ENCODE data around the gene DCANP1.

Gene DCANP1

DNA sequence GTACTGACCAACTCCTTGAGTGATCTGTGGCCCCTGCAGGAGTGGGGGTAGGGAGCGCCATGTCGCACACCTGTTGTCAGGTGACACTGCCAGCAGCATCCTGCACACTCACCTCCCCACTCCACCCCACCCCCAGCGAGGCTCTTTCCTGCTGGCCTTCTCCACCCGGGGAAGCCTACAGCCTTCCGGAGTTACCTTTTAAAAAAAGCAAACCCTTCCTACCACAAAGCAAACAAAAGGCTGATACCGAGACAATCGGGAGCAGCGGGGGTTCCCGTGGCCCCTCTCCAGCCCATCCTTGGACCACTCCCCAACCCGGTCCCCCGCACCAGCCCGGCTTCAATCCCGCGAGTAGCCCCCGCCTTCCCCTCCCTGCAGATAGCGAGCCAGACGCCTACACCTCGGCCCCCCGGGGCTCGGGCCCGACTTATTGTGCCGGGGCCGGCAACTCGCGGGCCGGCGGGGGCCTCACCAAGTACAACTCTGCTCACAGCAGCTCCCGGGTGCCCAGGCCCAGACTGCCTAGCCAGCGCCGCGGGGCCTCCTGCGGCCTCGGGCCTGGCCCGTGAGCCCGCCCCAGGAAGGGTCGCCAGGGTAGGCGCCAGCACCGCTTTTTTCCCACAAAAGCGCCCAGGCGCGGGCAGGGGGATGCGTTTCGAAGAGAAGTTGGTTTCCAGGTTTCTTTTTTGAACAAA is 48.8 kb downstream of the DCANP1 start:
- Histone ChIP-seq H3K4me3 (ENCODE audit: low read length, poor library complexity, severe bottlenecking) (peak overlapping the region; percentile 84), H3K4me1 (ENCODE audit: insufficient read depth, low read length, poor library complexity, severe bottlenecking) (peaks cover 50% of the 10 kb centered on the region), H3K4me2 (ENCODE audit: low read depth, low read length, poor library complexity, severe bottlenecking) (peak overlapping the region; percentile 93), H3K36me3 (ENCODE audit: insufficient read depth, low read length) (peaks cover 3% of the 10 kb centered on the region; the same call in 1 of the 2 replicates), H3K79me2 (ENCODE audit: insufficient read depth, low read length) (peaks cover 78% of the 10 kb centered on the region), H3K9me2 (replicated peaks; ENCODE audit: low read depth, low read length) (no peaks in the 10 kb centered on the region), H3K9ac (ENCODE audit: low read depth, low read length, poor library complexity, severe bottlenecking) (peak overlapping the region; percentile 99), H3K27me3 (ENCODE audit: insufficient read depth, low read length, poor library complexity, severe bottlenecking) (peaks cover 5% of the 10 kb centered on the region), H3K9me3 (ENCODE audit: insufficient read depth, low read depth, low read length) (no peaks in the 10 kb centered on the region), H4K20me1 (ENCODE audit: insufficient read depth, low read length, poor library complexity, severe bottlenecking) (peaks cover 54% of the 10 kb centered on the region), H3F3A (ENCODE audit: low read depth) (no peaks in the 10 kb centered on the region), H2AFZ (ENCODE audit: low read length) (no peak overlapping the region)
- TF ChIP-seq CTCF (conservative IDR thresholded peaks at IDR 0.05; ENCODE audit: low read length), result no peak
- TF ChIP-seq EZH2phosphoT487 (IDR thresholded peaks at IDR 0.05; ENCODE audit: borderline replicate concordance), result no peak

GRCh38 chr5:135397084-135397483 is 50.1 kb downstream of the DCANP1 start:
- H3K36me3 ChIP-seq (ENCODE audit: insufficient read depth, low read length), result peaks cover 15% of the 10 kb centered on the region; the same call in 1 of the 2 replicates

DNA sequence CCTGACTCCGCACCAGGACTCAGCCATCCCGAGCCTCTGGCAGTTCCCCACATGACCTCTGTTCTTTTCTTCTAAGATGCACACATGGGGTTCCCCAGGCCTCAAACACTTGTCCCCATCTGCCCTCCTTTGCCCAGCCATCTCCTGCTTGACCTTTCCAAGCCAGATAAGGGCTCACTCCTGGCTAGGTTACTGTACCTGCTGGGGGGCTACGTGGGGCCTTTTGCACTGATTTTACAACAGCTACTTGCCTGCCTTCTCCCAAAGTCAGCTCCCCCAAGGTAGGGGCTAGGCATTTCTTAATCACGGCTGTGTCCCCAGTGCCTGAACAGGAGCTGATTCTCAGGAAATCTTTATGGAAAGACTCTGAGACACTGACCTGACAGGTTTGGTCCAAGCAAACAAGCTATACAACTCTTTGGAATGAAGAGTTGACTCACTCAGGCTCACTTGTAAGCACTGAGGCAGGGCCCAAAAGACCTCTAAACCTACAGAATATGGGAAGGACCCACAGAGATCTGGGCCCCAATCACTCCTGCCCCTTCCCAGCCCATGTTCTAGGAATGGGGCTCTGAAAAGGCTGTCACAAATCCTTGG is 50.6 kb downstream of the DCANP1 start:
- Histone ChIP-seq H2AFZ (ENCODE audit: low read length) (no peak overlapping the region), H3K4me1 (ENCODE audit: insufficient read depth, low read length, poor library complexity, severe bottlenecking) (peaks cover 67% of the 10 kb centered on the region), H3K36me3 (ENCODE audit: insufficient read depth, low read length) (peaks cover 20% of the 10 kb centered on the region; the same call in 1 of the 2 replicates), H3K9ac (ENCODE audit: low read depth, low read length, poor library complexity, severe bottlenecking) (peak overlapping the region; percentile 99), H3K4me2 (ENCODE audit: low read depth, low read length, poor library complexity, severe bottlenecking) (peak overlapping the region; percentile 93), H3K9me2 (replicated peaks; ENCODE audit: low read depth, low read length) (no peaks in the 10 kb centered on the region), H3F3A (ENCODE audit: low read depth) (no peaks in the 10 kb centered on the region), H3K27me3 (ENCODE audit: insufficient read depth, low read length, poor library complexity, severe bottlenecking) (peaks cover 5% of the 10 kb centered on the region), H3K79me2 (ENCODE audit: insufficient read depth, low read length) (peaks cover 96% of the 10 kb centered on the region), H3K9me3 (ENCODE audit: insufficient read depth, low read depth, low read length) (no peaks in the 10 kb centered on the region), H4K20me1 (ENCODE audit: insufficient read depth, low read length, poor library complexity, severe bottlenecking) (peaks cover 71% of the 10 kb centered on the region), H3K4me3 (ENCODE audit: low read length, poor library complexity, severe bottlenecking) (peak overlapping the region; percentile 84)
- no peak for TF ChIP-seq CTCF (conservative IDR thresholded peaks at IDR 0.05; ENCODE audit: low read length)

More at GRCh38 chr5:135397084-135397483, 50.1 kb downstream of the DCANP1 start:
- peak overlapping the region; percentile 84 for H3K4me3 ChIP-seq (ENCODE audit: low read length, poor library complexity, severe bottlenecking)
- H3K79me2 ChIP-seq (ENCODE audit: insufficient read depth, low read length), result peaks cover 90% of the 10 kb centered on the region
- H3K9me2 ChIP-seq (replicated peaks; ENCODE audit: low read depth, low read length), result no peaks in the 10 kb centered on the region
- TF ChIP-seq CTCF (conservative IDR thresholded peaks at IDR 0.05; ENCODE audit: low read length), result no peak
- TF ChIP-seq EZH2phosphoT487 (IDR thresholded peaks at IDR 0.05; ENCODE audit: borderline replicate concordance), result no peak
- peaks cover 66% of the 10 kb centered on the region for H4K20me1 ChIP-seq (ENCODE audit: insufficient read depth, low read length, poor library complexity, severe bottlenecking)
- peak overlapping the region; percentile 99 for H3K9ac ChIP-seq (ENCODE audit: low read depth, low read length, poor library complexity, severe bottlenecking)
- peak overlapping the region; percentile 93 for H3K4me2 ChIP-seq (ENCODE audit: low read depth, low read length, poor library complexity, severe bottlenecking)
- H3K27me3 ChIP-seq (ENCODE audit: insufficient read depth, low read length, poor library complexity, severe bottlenecking), result peaks cover 5% of the 10 kb centered on the region
- no peaks in the 10 kb centered on the region for H3K9me3 ChIP-seq (ENCODE audit: insufficient read depth, low read depth, low read length)
- H3K4me1 ChIP-seq (ENCODE audit: insufficient read depth, low read length, poor library complexity, severe bottlenecking), result peaks cover 62% of the 10 kb centered on the region
- no peaks in the 10 kb centered on the region for H3F3A ChIP-seq (ENCODE audit: low read depth)
- H2AFZ ChIP-seq (ENCODE audit: low read length), result no peak overlapping the region

All from Loucy (cell line).